ENCODE data around the gene KIF7. TPM values are rescaled to one million over a fixed set of nuclear protein-coding genes. Genes with fewer than 3 reads are reported as not detected.
A peak's percentile ranks its signal among the peaks of the same experiment; 100 is the strongest.

The KIF7 gene
- total and polyA plus RNA-seq, 2 of the 8 experiments (the other 6 are each of a cell fraction or from before 2014, with no cell fraction given) = 4.9 to 14.0 TPM

DNA sequence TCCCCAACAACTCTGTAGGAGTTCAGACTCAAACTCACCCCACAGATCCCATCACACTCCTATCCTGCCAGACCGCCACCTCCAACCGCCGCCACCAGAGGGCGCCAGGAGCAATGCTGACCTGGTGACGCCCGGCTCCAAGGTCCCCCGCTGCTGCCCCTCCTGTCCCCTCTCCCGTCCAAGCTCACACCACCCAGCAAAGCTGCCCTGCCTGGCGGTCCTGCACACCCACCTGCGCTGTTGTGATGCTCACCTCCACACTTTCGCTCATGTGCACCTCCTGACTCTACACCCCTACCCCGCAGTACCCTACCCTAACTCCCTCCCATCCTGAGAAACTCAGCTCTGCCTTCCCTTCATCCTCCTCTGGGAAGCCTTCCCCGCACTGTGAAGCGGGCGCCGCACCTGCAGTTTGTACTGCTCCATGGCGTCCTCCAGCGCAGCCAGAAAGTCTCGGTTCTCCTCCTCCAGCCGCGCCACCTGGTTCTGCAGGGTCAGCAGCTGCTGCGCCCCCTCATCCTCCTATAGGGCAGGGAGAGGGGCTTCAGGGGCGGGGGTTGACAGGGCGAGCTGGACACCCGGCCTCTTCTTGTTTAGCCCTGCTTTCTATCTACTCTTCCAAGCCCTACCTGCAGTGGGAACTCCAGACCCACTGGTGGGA is 7.9 kb downstream of the KIF7 start:
- Histone ChIP-seq H3K23ac (ENCODE audit: insufficient read length) (no peak overlapping the region), H3K9ac (replicated peaks in 1 of 4; ENCODE audit: extremely low read depth in 1 of 4, low read depth in 3 of 4, low read length in 3 of 4) (no peak overlapping the region), H3K14ac (ENCODE audit: insufficient read length) (no peak overlapping the region), H4K20me1 (replicated peaks in 1 of 2; ENCODE audit: control insufficient read depth in 1 of 2, insufficient read depth in 2 of 2, low read length in 2 of 2) (peaks cover 0 to 7% of the 10 kb centered on the region in 2 experiments), H2BK12ac (ENCODE audit: low read depth, low read length) (no peak overlapping the region), H3K36me3 (ENCODE audit: control insufficient read depth in 2 of 4, insufficient read depth in 4 of 4, low read length in 3 of 4) (peaks cover 0 to 20% (median 9%) of the 10 kb centered on the region in 4 experiments; a peak in 5 of 8 replicates), H2BK120ac (replicated peaks; ENCODE audit: low read depth, low read length) (no peak overlapping the region), H3K79me1 (ENCODE audit: low read depth, low read length) (no peaks in the 10 kb centered on the region), H2BK15ac (ENCODE audit: low read length) (no peak overlapping the region), H3K18ac (ENCODE audit: extremely low read depth, low read length) (no peak overlapping the region), H3K79me2 (ENCODE audit: control insufficient read depth in 1 of 2, insufficient read depth in 2 of 2, low read length in 2 of 2) (no peaks in the 10 kb centered on the region), H3K4me1 (replicated peaks in 1 of 4; ENCODE audit: control insufficient read depth in 3 of 4, insufficient read depth in 4 of 4, low read length in 3 of 4) (no peaks in the 10 kb centered on the region), H3K9me3 (ENCODE audit: insufficient read depth in 2 of 2, low read depth in 1 of 2, low read length in 1 of 2) (no peaks in the 10 kb centered on the region), H3K56ac (replicated peaks; ENCODE audit: insufficient read length, low read depth, low read length) (no peak overlapping the region), H2BK5ac (ENCODE audit: low read depth, low read length) (no peak overlapping the region), H3K4ac (replicated peaks; ENCODE audit: insufficient read length, low read depth, low read length) (no peak overlapping the region), H2BK20ac (ENCODE audit: low read length) (no peak overlapping the region), H3K27ac (ENCODE audit: low read depth, low read length) (no peak overlapping the region), H3K27me3 (replicated peaks in 1 of 4; ENCODE audit: control insufficient read depth in 3 of 4, extremely low read depth in 1 of 4, insufficient read depth in 3 of 4, low read length in 3 of 4) (no peaks in the 10 kb centered on the region), H2AK5ac (ENCODE audit: low read depth, low read length) (no peak overlapping the region), H4K8ac (ENCODE audit: extremely low read depth, insufficient read depth, low read length) (no peak overlapping the region), H4K91ac (replicated peaks; ENCODE audit: insufficient read length, low read length) (no peak overlapping the region), H4K5ac (ENCODE audit: insufficient read length, low read depth, low read length) (no peak overlapping the region), H3K4me2 (ENCODE audit: insufficient read depth in 1 of 2, low read depth in 2 of 2, low read length in 2 of 2) (peak overlapping the region; percentile 10 to 62), H3K23me2 (ENCODE audit: low read depth, low read length) (no peaks in the 10 kb centered on the region), H3K4me3 (ENCODE audit: extremely low read depth in 1 of 4, insufficient read depth in 2 of 4, low read depth in 3 of 4, low read length in 4 of 4) (peak overlapping the region in 1 of 4 experiments; percentile 17; a peak in 1 of 8 replicates), H2AFZ (ENCODE audit: low read length) (no peak overlapping the region; the same call in 1 of the 2 replicates)
- CTCF ChIA-PET (ENCODE audit: partially characterized antibody) = interaction anchor here (0.6 to 5.1 kb wide), 20 partner anchors 11 to 271 kb away, joined by 3 to 43 read pairs (median 5); no protein-coding TSS in a partner anchor
- FAIRE-seq (no peak), DNase-seq (ENCODE audit: low read depth in 1 of 2, low spot score in 2 of 2) (peak; percentile 39 to 99)
- POLR2A ChIA-PET (ENCODE audit: partially characterized antibody) = interaction anchor here (1.1 to 1.3 kb wide), 3 partner anchors 9 to 24 kb away, joined by 3 to 4 read pairs (median 4); no protein-coding TSS in a partner anchor
- WGBS, 2 experiments (ENCODE audit: extremely low coverage in 1 of 2, insufficient coverage in 1 of 2, insufficient read length in 1 of 2, insufficient replicate concordance in 2 of 2, low coverage in 1 of 2, low lambda C conversion rate in 2 of 2, missing lambda C conversion rate in 1 of 2) = 61% methylated on average over 25 of the region's 25 CpGs; no CpG with 5 or more reads in 1 of the 2 experiments
- TF ChIP-seq GABPA (IDR thresholded peaks at IDR 0.05; ENCODE audit: borderline replicate concordance, insufficient read depth, low read length) (peak; percentile 44; the same call in 1 of the 2 replicates), RFX5 (IDR thresholded peaks at IDR 0.05; ENCODE audit: borderline replicate concordance, low read depth, low read length) (no peak), KDM4A (IDR thresholded peaks at IDR 0.05; ENCODE audit: low read depth, low read length, severe bottlenecking) (no peak), JUN (IDR thresholded peaks at IDR 0.05; ENCODE audit: low read depth, low read length) (no peak), CEBPB (IDR thresholded peaks at IDR 0.05; ENCODE audit: low read depth, low read length) (no peak), RAD21 (IDR thresholded peaks at IDR 0.05 in 1 of 2, conservative IDR thresholded peaks at IDR 0.05 in 1 of 2; ENCODE audit: low read depth in 2 of 2, low read length in 2 of 2) (peak; percentile 58 to 64), POLR2A (IDR thresholded peaks at IDR 0.05; ENCODE audit: control extremely low read depth in 1 of 2, low read depth in 2 of 2, low read length in 2 of 2) (no peak), EZH2 (IDR thresholded peaks at IDR 0.05; ENCODE audit: low read depth, low read length, severe bottlenecking) (no peak)
- TF ChIP-seq, protein P1, sequence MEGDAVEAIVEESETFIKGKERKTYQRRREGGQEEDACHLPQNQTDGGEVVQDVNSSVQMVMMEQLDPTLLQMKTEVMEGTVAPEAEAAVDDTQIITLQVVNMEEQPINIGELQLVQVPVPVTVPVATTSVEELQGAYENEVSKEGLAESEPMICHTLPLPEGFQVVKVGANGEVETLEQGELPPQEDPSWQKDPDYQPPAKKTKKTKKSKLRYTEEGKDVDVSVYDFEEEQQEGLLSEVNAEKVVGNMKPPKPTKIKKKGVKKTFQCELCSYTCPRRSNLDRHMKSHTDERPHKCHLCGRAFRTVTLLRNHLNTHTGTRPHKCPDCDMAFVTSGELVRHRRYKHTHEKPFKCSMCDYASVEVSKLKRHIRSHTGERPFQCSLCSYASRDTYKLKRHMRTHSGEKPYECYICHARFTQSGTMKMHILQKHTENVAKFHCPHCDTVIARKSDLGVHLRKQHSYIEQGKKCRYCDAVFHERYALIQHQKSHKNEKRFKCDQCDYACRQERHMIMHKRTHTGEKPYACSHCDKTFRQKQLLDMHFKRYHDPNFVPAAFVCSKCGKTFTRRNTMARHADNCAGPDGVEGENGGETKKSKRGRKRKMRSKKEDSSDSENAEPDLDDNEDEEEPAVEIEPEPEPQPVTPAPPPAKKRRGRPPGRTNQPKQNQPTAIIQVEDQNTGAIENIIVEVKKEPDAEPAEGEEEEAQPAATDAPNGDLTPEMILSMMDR (IDR thresholded peaks at IDR 0.05; ENCODE audit: control extremely low read depth in 1 of 3, insufficient read depth in 1 of 3, low read depth in 1 of 3, low read length in 3 of 3) = peak; percentile 85 to 98 (median 98)
